OCI-LY7 (cell line): Measurements from ENCODE around the gene ADAMTS17.

Experiments used
- CTCF ChIP-seq: fragments of 200-600 bp; sonication (generic); conservative IDR thresholded peaks from 2 replicates; pipeline ENCODE4 v1.5.1; 2014; ENCODE audit warnings: mild to moderate bottlenecking, antibody characterized with exemption, low read length, moderate library complexity, mixed read lengths
- EZH2phosphoT487 ChIP-seq: fragments of 200-600 bp; sonication (generic); IDR thresholded peaks from 2 replicates; pipeline ENCODE4 v1.6.1; 2018; ENCODE audit warnings: low read depth, borderline replicate concordance, mild to moderate bottlenecking, mixed run types, antibody characterized with exemption, low read length, moderate library complexity, mixed read lengths

GRCh38 chr15:100168787-100169186 lies 173.0 kb downstream of the ADAMTS17 start:
- TF ChIP-seq CTCF (no peak), EZH2phosphoT487 (no peak)
